ENCODE measurements around the gene SCYGR3. TPM values are rescaled to one million over a fixed set of nuclear protein-coding genes. Genes with fewer than 3 reads are reported as not detected.

SCYGR3 gene
- polyA plus RNA-seq, 1 donor from 2014 or later, result not detected

DNA sequence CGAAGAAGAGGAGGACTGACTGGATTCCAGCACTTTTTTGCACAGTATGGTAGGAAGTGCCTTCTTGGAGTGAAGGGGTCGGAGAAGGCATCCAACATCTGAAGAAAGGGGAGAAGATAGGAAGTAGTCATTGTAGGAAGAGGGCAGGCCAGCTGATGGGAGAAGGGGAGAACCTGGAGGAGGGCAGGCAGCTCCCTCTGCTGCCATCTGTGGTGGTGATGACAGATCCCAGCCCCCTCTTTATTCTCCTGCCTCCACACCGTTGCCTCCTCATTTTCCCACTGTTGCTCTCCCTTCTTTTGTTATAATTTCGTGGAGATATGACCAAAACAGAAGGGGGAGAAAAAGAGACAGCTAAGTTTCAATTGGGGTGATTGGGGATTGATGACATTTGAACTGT is 18.8 kb downstream of the SCYGR3 start:
- no peak overlapping the region for H3K9ac ChIP-seq (ENCODE audit: low read length)
- no peaks in the 10 kb centered on the region for H3K36me3 ChIP-seq (ENCODE audit: insufficient read depth, low read length)
- H3K79me2 ChIP-seq (replicated peaks; ENCODE audit: insufficient read depth, low read length), result no peaks in the 10 kb centered on the region
- H3K27me3 ChIP-seq (ENCODE audit: insufficient read depth, low read depth, low read length), result no peaks in the 10 kb centered on the region
- no peak overlapping the region for H2AFZ ChIP-seq (ENCODE audit: low read depth, low read length)
- H4K20me1 ChIP-seq (ENCODE audit: insufficient read depth), result no peaks in the 10 kb centered on the region
- no peak overlapping the region for H3K4me2 ChIP-seq (ENCODE audit: low read length)
- no peak overlapping the region for H3K4me3 ChIP-seq (ENCODE audit: low read length)
- no peaks in the 10 kb centered on the region for H3K9me2 ChIP-seq (ENCODE audit: insufficient read depth, low read length)
- no peaks in the 10 kb centered on the region for H3F3A ChIP-seq (ENCODE audit: insufficient read depth, low read length, poor library complexity, severe bottlenecking)
- TF ChIP-seq RAD21 (conservative IDR thresholded peaks at IDR 0.05) (no peak), MXI1 (conservative IDR thresholded peaks at IDR 0.05; ENCODE audit: poor library complexity, severe bottlenecking) (no peak), EP300 (conservative IDR thresholded peaks at IDR 0.05; ENCODE audit: poor library complexity, severe bottlenecking) (no peak), TAF1 (IDR thresholded peaks at IDR 0.05; ENCODE audit: low read depth) (no peak), EZH2 (IDR thresholded peaks at IDR 0.05; ENCODE audit: borderline replicate concordance, insufficient read depth, low read length, poor library complexity, severe bottlenecking) (no peak), POLR2AphosphoS5 (IDR thresholded peaks at IDR 0.05) (no peak), SMC3 (conservative IDR thresholded peaks at IDR 0.05; ENCODE audit: poor library complexity) (no peak)
- TF ChIP-seq, protein P1, sequence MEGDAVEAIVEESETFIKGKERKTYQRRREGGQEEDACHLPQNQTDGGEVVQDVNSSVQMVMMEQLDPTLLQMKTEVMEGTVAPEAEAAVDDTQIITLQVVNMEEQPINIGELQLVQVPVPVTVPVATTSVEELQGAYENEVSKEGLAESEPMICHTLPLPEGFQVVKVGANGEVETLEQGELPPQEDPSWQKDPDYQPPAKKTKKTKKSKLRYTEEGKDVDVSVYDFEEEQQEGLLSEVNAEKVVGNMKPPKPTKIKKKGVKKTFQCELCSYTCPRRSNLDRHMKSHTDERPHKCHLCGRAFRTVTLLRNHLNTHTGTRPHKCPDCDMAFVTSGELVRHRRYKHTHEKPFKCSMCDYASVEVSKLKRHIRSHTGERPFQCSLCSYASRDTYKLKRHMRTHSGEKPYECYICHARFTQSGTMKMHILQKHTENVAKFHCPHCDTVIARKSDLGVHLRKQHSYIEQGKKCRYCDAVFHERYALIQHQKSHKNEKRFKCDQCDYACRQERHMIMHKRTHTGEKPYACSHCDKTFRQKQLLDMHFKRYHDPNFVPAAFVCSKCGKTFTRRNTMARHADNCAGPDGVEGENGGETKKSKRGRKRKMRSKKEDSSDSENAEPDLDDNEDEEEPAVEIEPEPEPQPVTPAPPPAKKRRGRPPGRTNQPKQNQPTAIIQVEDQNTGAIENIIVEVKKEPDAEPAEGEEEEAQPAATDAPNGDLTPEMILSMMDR (IDR thresholded peaks at IDR 0.05; ENCODE audit: poor library complexity, severe bottlenecking), result no peak
- TF ChIP-seq, protein P2, sequence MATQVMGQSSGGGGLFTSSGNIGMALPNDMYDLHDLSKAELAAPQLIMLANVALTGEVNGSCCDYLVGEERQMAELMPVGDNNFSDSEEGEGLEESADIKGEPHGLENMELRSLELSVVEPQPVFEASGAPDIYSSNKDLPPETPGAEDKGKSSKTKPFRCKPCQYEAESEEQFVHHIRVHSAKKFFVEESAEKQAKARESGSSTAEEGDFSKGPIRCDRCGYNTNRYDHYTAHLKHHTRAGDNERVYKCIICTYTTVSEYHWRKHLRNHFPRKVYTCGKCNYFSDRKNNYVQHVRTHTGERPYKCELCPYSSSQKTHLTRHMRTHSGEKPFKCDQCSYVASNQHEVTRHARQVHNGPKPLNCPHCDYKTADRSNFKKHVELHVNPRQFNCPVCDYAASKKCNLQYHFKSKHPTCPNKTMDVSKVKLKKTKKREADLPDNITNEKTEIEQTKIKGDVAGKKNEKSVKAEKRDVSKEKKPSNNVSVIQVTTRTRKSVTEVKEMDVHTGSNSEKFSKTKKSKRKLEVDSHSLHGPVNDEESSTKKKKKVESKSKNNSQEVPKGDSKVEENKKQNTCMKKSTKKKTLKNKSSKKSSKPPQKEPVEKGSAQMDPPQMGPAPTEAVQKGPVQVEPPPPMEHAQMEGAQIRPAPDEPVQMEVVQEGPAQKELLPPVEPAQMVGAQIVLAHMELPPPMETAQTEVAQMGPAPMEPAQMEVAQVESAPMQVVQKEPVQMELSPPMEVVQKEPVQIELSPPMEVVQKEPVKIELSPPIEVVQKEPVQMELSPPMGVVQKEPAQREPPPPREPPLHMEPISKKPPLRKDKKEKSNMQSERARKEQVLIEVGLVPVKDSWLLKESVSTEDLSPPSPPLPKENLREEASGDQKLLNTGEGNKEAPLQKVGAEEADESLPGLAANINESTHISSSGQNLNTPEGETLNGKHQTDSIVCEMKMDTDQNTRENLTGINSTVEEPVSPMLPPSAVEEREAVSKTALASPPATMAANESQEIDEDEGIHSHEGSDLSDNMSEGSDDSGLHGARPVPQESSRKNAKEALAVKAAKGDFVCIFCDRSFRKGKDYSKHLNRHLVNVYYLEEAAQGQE (IDR thresholded peaks at IDR 0.05; ENCODE audit: borderline replicate concordance), result no peak
- no peaks in the 10 kb centered on the region for H3K9me3 ChIP-seq (ENCODE audit: low read length)
- H3K27ac ChIP-seq (ENCODE audit: low read length), result no peak overlapping the region

DNA sequence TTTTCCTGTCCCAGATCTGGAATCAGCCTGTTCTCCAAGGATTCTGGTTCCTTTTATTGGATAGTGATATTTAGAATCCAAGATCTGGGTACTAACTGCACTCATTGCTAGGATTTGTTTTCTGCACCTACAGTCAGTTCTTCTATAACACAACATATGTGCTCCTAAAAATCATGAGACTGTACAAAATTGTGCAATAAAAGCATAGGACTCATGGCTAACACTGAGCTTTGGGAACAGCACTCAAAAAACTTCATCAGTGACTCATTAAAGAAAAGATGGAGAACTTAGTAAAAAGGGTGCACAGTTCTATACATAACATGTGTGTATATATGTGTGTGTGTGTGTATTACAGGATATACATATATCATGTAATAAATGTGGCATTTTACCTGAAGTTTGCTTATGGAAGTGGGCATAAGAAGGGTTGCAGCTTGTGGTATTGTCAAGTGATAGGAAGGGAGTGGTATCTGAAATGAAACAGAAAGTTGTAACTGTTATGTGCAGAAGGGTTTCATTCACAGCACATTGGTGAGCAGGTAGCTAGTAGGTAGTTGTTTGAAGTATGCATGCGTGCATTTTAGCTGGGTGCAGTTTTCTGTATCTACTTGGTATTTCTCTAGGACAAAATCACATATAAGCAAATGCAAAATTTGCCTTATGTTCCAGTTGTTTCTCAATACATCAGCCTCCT is 21.8 kb downstream of the SCYGR3 start:
- no peaks in the 10 kb centered on the region for H3K9me3 ChIP-seq (ENCODE audit: low read length)
- no peak overlapping the region for H3K9ac ChIP-seq (ENCODE audit: low read length)
- H3K4me2 ChIP-seq (ENCODE audit: low read length), result no peak overlapping the region
- H3F3A ChIP-seq (ENCODE audit: insufficient read depth, low read length, poor library complexity, severe bottlenecking), result no peaks in the 10 kb centered on the region
- no peak overlapping the region for H2AFZ ChIP-seq (ENCODE audit: low read depth, low read length)
- no peak for TF ChIP-seq RAD21 (conservative IDR thresholded peaks at IDR 0.05)
- TF ChIP-seq SMC3 (conservative IDR thresholded peaks at IDR 0.05; ENCODE audit: poor library complexity), result no peak
- TF ChIP-seq, protein P1 (IDR thresholded peaks at IDR 0.05; ENCODE audit: poor library complexity, severe bottlenecking), result no peak
- TF ChIP-seq EP300 (conservative IDR thresholded peaks at IDR 0.05; ENCODE audit: poor library complexity, severe bottlenecking), result no peak
- TF ChIP-seq POLR2AphosphoS5 (IDR thresholded peaks at IDR 0.05), result no peak
- TF ChIP-seq TAF1 (IDR thresholded peaks at IDR 0.05; ENCODE audit: low read depth), result no peak
- no peak for TF ChIP-seq MXI1 (conservative IDR thresholded peaks at IDR 0.05; ENCODE audit: poor library complexity, severe bottlenecking)
- TF ChIP-seq, protein P2 (IDR thresholded peaks at IDR 0.05; ENCODE audit: borderline replicate concordance), result no peak
- TF ChIP-seq EZH2 (IDR thresholded peaks at IDR 0.05; ENCODE audit: borderline replicate concordance, insufficient read depth, low read length, poor library complexity, severe bottlenecking), result no peak
- no peak overlapping the region for H3K4me3 ChIP-seq (ENCODE audit: low read length)
- no peak overlapping the region for H3K27ac ChIP-seq (ENCODE audit: low read length)
- H3K27me3 ChIP-seq (ENCODE audit: insufficient read depth, low read depth, low read length), result no peaks in the 10 kb centered on the region
- H3K9me2 ChIP-seq (ENCODE audit: insufficient read depth, low read length), result no peaks in the 10 kb centered on the region
- H3K36me3 ChIP-seq (ENCODE audit: insufficient read depth, low read length), result no peaks in the 10 kb centered on the region
- H4K20me1 ChIP-seq (ENCODE audit: insufficient read depth), result no peaks in the 10 kb centered on the region
- H3K79me2 ChIP-seq (replicated peaks; ENCODE audit: insufficient read depth, low read length), result no peaks in the 10 kb centered on the region
